Pancreas (tissue), 10 donors: ENCODE data around the gene RGS18. TPM values are rescaled to one million over a fixed set of nuclear protein-coding genes. Genes with fewer than 3 reads are reported as not detected.
"Not testable (repeated sequence)": the region's sequence is repeated elsewhere in the genome, so short reads cannot be mapped to it uniquely, and the experiment has no call there.

ENCODE experiments used
- ATAC-seq, 4 donors: fragments of 200-7000 bp; cut with Tn5 transposase; one replicate each; pipeline versions ENCODE4 v1.8.0 to v1.9.1; 2020; ENCODE audit warnings: mild to moderate bottlenecking in 4 of 4, moderate library complexity in 4 of 4
- DNase-seq, 6 donors: peaks; one replicate each; pipeline ENCODE4 v3.0.0-alpha.2; 2020
- FAIRE-seq: peaks from 2 replicates; lab custom pipeline; 2012; peaks lifted over from hg19 to GRCh38; lab: Jason Lieb, UNC
- H3K27ac ChIP-seq, 4 donors: fragments of 200-600 bp; sonication (generic); 1 replicate in 3 of 4; 2 replicates in 1 of 4; pipeline versions ENCODE4 v1.5.0 to v1.8.0; 2020
- H3K27me3 ChIP-seq, 4 donors: fragments of 200-600 bp; one replicate each; pipeline ENCODE4 v1.8.0; 2021
- H3K36me3 ChIP-seq, 3 donors: fragments of 200-600 bp; sonication (generic) in 1 of 3; one replicate each; pipeline versions ENCODE4 v1.5.0 to v1.8.0; 2020 to 2021
- H3K4me1 ChIP-seq, 3 donors: fragments of 200-600 bp; one replicate each; pipeline ENCODE4 v1.8.0; 2021
- H3K4me3 ChIP-seq, 4 donors: fragments of 200-600 bp; sonication (generic) in 2 of 4; one replicate each; pipeline versions ENCODE4 v1.5.0 to v1.8.0; 2020 to 2021
- H3K9me3 ChIP-seq, 4 donors: fragments of 200-600 bp; one replicate each; pipeline ENCODE4 v1.8.0; 2021
- WGBS, 2 donors: extraction: QIAGEN DNeasy Blood & Tissue Kit; methylation state at CpG; one replicate each; pipeline ENCODE4 v1.1.7; 2013; 5-methylcytosine and 5-hydroxymethylcytosine counted together
- intact Hi-C, 3 donors: fragments of 100-400 bp; cut with DNase I; formaldehyde crosslinking; loops; one replicate each; pipeline versions ENCODE4 v1.11.1 to v1.14.2; 2022
- polyA plus RNA-seq, 2 donors: library from polyadenylated mRNA; stranded (reverse); fragments of 200-250 nt; gene quantifications; one replicate each; pipeline ENCODE4 v1.2.3, GENCODE V29; 2013
- total RNA-seq, 6 donors: library from RNA; stranded (reverse); fragmentation: NEBNext Ultra II Directional in 4 of 6; extraction: Animal tissue kit (Norgen Biotek cat#: 25700) in 4 of 6; gene quantifications; one replicate each; pipeline versions ENCODE4 v1.2.1 to v1.2.4, GENCODE V29; 2021 to 2023
- TF ChIP-seq, protein P1 (sequence below), 4 donors: fragments of 200-600 bp; sonication (generic) in 3 of 4; IDR thresholded peaks; one replicate each; pipeline versions ENCODE4 v1.5.0 to v1.8.0; 2021; ENCODE audit warnings: antibody characterized with exemption in 4 of 4
- donor health status: healthy with polysubstance abuse.
- donor health status: DM: no; HTN: no; CAD: no; lungs with moderate emphysema.
- donor health status: DM: no; HTN: no; CAD: no.
- donor health status: control.
- donor health status: control.
- donor health status: Bipolar disorder and iron deficiency.
- donor health status: DM: yes; HTN: yes; CAD: no.
- donor health status: DM: no; HTN: no; CAD: no.
- donor health status: DM: no; HTN: no; CAD: no.
- donor health status: DM: yes; HTN: yes; CAD: no.

The RGS18 gene
- total and polyA plus RNA-seq, 8 donors = 0.09 to 1.5 (median 0.38) TPM; not detected in 1

DNA sequence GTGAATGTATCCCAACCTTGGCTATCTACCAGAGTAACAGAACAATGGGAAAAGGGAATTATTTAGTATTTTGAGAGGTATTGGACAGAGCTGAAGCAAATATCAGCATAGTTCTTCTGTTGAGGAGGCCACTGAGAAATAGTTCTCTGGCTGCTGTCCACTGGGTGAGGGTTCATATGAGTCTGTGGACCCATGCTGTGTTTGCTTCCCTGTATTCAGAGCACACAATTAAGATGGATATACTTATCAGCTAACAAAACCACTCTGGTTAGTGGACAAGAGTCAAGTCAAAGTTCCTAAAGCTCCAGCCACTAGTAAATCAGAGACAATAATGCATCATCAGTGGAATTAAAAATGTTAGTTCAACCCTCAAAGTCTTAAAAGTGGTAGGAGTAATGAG is 66.1 kb downstream of the RGS18 start:
- Histone ChIP-seq H3K9me3 (no peaks in the 10 kb centered on the region), H3K27ac (no peak overlapping the region), H3K27me3 (no peaks in the 10 kb centered on the region), H3K36me3 (no peaks in the 10 kb centered on the region), H3K4me1 (no peaks in the 10 kb centered on the region), H3K4me3 (no peak overlapping the region)
- DNase-seq (no peak), ATAC-seq (no peak), FAIRE-seq (no peak)
- TF ChIP-seq, protein P1, sequence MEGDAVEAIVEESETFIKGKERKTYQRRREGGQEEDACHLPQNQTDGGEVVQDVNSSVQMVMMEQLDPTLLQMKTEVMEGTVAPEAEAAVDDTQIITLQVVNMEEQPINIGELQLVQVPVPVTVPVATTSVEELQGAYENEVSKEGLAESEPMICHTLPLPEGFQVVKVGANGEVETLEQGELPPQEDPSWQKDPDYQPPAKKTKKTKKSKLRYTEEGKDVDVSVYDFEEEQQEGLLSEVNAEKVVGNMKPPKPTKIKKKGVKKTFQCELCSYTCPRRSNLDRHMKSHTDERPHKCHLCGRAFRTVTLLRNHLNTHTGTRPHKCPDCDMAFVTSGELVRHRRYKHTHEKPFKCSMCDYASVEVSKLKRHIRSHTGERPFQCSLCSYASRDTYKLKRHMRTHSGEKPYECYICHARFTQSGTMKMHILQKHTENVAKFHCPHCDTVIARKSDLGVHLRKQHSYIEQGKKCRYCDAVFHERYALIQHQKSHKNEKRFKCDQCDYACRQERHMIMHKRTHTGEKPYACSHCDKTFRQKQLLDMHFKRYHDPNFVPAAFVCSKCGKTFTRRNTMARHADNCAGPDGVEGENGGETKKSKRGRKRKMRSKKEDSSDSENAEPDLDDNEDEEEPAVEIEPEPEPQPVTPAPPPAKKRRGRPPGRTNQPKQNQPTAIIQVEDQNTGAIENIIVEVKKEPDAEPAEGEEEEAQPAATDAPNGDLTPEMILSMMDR (IDR thresholded peaks at IDR 0.05) = no peak
- intact Hi-C loops = no loop called here

DNA sequence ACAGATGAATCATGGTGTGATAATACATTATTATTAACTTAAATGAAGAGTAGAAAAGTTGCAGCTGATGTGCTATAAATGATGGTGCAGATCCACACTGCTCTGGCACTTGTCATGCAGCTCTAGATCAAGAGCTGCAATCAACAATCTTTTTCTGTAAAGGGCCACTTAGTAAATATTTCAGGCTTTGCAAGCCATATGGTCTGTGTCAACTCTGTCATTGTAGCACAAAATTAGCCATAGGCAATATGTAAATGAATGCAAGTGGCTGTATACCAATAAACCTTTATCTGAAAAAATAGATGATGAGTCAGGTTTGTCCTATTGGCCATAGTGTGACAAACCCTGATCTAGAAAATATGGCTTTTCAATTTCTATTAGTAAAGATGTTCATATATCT is 66.6 kb downstream of the RGS18 start:
- H3K4me1 ChIP-seq = no peaks in the 10 kb centered on the region
- TF ChIP-seq, protein P1 (IDR thresholded peaks at IDR 0.05) = no peak

DNA sequence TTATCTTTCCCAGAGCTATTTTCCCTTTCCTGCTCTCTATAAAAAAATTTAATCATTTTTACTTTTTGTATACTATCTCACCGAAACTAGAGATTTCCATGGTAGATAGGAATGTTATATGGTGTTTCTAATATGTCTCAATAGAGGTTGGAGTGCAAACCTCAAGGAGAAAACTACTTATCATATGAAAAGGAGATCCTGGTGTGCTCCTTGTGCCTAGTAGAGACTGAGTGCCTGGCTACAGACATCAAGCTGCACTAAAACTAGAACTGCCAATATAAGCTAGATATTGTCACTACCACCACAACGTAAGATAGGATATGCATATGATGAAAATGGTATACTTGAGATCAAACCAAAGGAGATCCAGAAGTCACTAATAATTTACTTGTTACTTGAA is 67.0 kb downstream of the RGS18 start:
- H3K36me3 ChIP-seq = no peaks in the 10 kb centered on the region
- FAIRE-seq (no peak), ATAC-seq (no peak), DNase-seq (no peak)
- intact Hi-C loops = no loop called here
- no peaks in the 10 kb centered on the region for H3K27me3 ChIP-seq
- H3K9me3 ChIP-seq = no peaks in the 10 kb centered on the region
- no peak overlapping the region for H3K27ac ChIP-seq
- 66 to 76% methylated on average over 2 of the region's 2 CpGs for WGBS, 2 donors
- H3K4me3 ChIP-seq = no peak overlapping the region
- TF ChIP-seq, protein P1 (IDR thresholded peaks at IDR 0.05) = no peak
- no peaks in the 10 kb centered on the region for H3K4me1 ChIP-seq

More for the DNA sequence above, 66.6 kb downstream of the RGS18 start:
- FAIRE-seq (no peak), ATAC-seq (no peak), DNase-seq (no peak)
- no peak overlapping the region for H3K27ac ChIP-seq
- no peaks in the 10 kb centered on the region for H3K9me3 ChIP-seq
- intact Hi-C loops = no loop called here
- H3K4me3 ChIP-seq = no peak overlapping the region
- no peaks in the 10 kb centered on the region for H3K36me3 ChIP-seq
- H3K27me3 ChIP-seq = no peaks in the 10 kb centered on the region

DNA sequence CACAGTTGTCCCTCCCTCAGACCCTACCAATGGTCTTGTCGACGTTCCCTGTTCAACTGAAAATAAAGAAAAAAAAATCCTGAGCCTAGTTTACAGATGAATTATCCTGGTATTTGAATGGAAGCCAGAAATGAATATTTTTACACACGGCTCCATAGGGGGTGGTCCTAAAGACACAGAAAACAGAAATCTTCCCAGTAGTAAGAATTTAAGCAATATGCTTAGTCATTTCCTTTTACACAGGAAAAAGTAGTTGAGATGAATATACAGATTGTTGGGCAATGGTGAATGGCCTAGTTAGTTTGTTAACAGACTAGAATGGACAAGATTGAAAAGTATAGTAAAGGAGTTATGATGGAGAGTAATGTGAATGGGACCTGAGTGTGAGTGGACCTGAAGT is 67.4 kb downstream of the RGS18 start:
- intact Hi-C loops = no loop called here
- TF ChIP-seq, protein P1 (IDR thresholded peaks at IDR 0.05) = no peak
- Histone ChIP-seq H3K4me1 (no peaks in the 10 kb centered on the region), H3K27me3 (no peaks in the 10 kb centered on the region), H3K27ac (no peak overlapping the region), H3K4me3 (no peak overlapping the region), H3K9me3 (no peaks in the 10 kb centered on the region), H3K36me3 (no peaks in the 10 kb centered on the region)
- 71 to 77% methylated on average over 3 of the region's 3 CpGs for WGBS, 2 donors
- DNase-seq (no peak), ATAC-seq (no peak), FAIRE-seq (no peak)

DNA sequence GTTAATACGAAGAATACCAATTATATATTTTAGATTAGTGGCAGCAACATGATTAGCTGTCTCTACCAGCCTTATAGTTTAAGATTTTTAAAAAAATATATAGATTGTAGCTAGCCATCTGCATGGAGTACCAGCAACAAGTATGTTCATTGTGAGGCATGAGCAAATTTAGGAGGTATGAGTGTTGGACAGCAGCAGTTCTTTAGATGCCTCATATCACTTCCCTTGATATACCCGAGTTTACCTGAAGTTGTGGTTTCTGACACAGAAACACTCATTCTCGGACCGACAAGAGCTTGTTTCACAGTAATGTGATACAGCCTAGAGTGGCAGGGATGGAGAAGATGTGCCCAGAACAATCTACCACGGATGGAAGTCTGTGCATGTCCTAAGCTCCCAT is 69.1 kb downstream of the RGS18 start:
- Histone ChIP-seq H3K4me3 (no peak overlapping the region), H3K4me1 (no peaks in the 10 kb centered on the region), H3K9me3 (no peaks in the 10 kb centered on the region), H3K36me3 (no peaks in the 10 kb centered on the region), H3K27ac (no peak overlapping the region), H3K27me3 (no peaks in the 10 kb centered on the region)
- intact Hi-C loops = no loop called here
- DNase-seq (no peak), ATAC-seq (no peak), FAIRE-seq (no peak)
- 58 to 68% methylated on average over 5 of the region's 5 CpGs for WGBS, 2 donors
- TF ChIP-seq, protein P1 (IDR thresholded peaks at IDR 0.05) = no peak

DNA sequence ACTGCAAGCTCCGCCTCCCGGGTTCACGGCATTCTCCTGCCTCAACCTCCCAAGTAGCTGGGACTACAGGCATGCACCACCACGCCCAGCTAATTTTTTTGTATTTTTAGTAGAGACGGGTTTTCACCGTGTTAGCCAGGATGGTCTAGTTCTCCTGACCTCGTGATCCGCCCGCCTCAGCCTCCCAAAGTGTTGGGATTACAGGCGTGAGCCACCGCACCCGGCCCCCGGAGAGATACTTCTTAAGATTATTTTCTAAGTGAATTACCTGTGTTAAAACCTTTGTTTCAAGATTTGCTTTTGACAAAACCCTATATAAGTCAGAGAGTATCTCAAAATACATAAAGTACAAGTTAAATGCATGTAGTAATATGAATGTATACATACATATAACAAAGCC is 69.7 kb downstream of the RGS18 start:
- DNase-seq, H3K4me3 ChIP-seq, H3K36me3 ChIP-seq, H3K4me1 ChIP-seq, H3K27me3 ChIP-seq, intact Hi-C loops, H3K27ac ChIP-seq, H3K9me3 ChIP-seq, ATAC-seq, FAIRE-seq: not testable (repeated sequence)
- 80 to 92% methylated on average over 13 of the region's 13 CpGs for WGBS, 2 donors
